HG03039 (cell line): Measurements from ENCODE around the gene THRB.

Experiments used
- ATAC-seq: cut with Tn5 transposase; IDR thresholded peaks from one replicate; pipeline ENCODE4 v1.9.1; 2021; ENCODE audit warnings: mild to moderate bottlenecking, moderate library complexity; ENCODE audit not compliant: unreplicated experiment

The THRB gene

GRCh38 chr3:24357635-24358034 lies 137.0 kb downstream of the THRB start:
- no peak for ATAC-seq

- ATAC-seq = no peak
Measured at GRCh38 chr3:24355806-24356205, 138.8 kb downstream of the THRB start.

GRCh38 chr3:24354230-24354629 lies 140.4 kb downstream of the THRB start:
- ATAC-seq = no peak

- no peak for ATAC-seq
Measured at GRCh38 chr3:24352893-24353553, 141.6 kb downstream of the THRB start.

- no peak for ATAC-seq
Measured at GRCh38 chr3:24351779-24352469, 142.7 kb downstream of the THRB start.

- ATAC-seq = no peak
Measured at GRCh38 chr3:24349367-24350019, 145.2 kb downstream of the THRB start.

GRCh38 chr3:24348348-24348747 lies 146.3 kb downstream of the THRB start:
- ATAC-seq = no peak

- no peak for ATAC-seq
Measured at GRCh38 chr3:24344784-24345439, 149.7 kb downstream of the THRB start.

GRCh38 chr3:24343084-24343783 lies 151.4 kb downstream of the THRB start:
- ATAC-seq = no peak

GRCh38 chr3:24342275-24342674 lies 152.4 kb downstream of the THRB start:
- ATAC-seq = no peak

GRCh38 chr3:24341668-24342067 lies 153.0 kb downstream of the THRB start:
- ATAC-seq = no peak

GRCh38 chr3:24340966-24341365 lies 153.7 kb downstream of the THRB start:
- ATAC-seq = no peak

- no peak for ATAC-seq
Measured at GRCh38 chr3:24340161-24340560, 154.5 kb downstream of the THRB start.

GRCh38 chr3:24339266-24339825 lies 155.3 kb downstream of the THRB start:
- ATAC-seq = no peak

GRCh38 chr3:24338409-24339130 lies 156.1 kb downstream of the THRB start:
- ATAC-seq = no peak

- ATAC-seq = no peak
Measured at GRCh38 chr3:24336101-24336500, 158.5 kb downstream of the THRB start.

- ATAC-seq = no peak
Measured at GRCh38 chr3:24332092-24332491, 162.6 kb downstream of the THRB start.

- no peak for ATAC-seq
Measured at GRCh38 chr3:24323272-24323671, 171.4 kb downstream of the THRB start.

GRCh38 chr3:24320601-24321000 lies 174.0 kb downstream of the THRB start:
- no peak for ATAC-seq

GRCh38 chr3:24318677-24319287 lies 175.9 kb downstream of the THRB start:
- no peak for ATAC-seq
